ENCODE data around the gene INPP4B. TPM values are rescaled to one million over a fixed set of nuclear protein-coding genes. Genes with fewer than 3 reads are reported as not detected.

Gene INPP4B
- total RNA-seq, 1 experiment from 2014 or later: 14.3 TPM

DNA sequence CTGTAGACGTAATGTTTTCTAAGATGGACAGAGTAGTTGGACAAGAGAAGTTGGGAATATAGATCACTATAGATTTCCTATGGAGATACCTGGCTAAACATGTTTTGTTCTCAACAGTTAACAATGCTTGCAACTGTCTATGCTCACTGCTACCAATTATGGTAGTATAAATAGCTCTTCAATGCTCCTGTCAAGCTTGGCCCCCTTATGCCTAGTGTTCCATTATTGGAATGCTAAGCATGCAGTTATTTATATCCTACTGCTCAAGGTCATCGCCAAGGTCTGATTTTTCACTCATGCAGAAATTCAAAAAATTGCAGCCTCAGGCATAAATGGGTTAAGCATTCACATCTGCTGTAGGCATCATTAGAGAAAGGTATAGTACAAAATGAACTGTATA is 690.8 kb downstream of the INPP4B start:
- Histone ChIP-seq H3K9ac (ENCODE audit: low read length) (no peak overlapping the region), H3K27ac (ENCODE audit: low read depth, low read length) (no peak overlapping the region), H2AFZ (ENCODE audit: low read depth, low read length, poor library complexity, severe bottlenecking) (no peak overlapping the region), H3K4me2 (ENCODE audit: low read length) (no peak overlapping the region), H3K9me3 (ENCODE audit: control insufficient read depth in 1 of 2, insufficient read depth in 1 of 2, low read depth in 1 of 2, low read length in 2 of 2) (no peaks in the 10 kb centered on the region), H3K4me3 (replicated peaks in 1 of 2; ENCODE audit: low read depth in 1 of 2, low read length in 2 of 2) (no peak overlapping the region), H3K9me2 (ENCODE audit: insufficient read depth) (no peaks in the 10 kb centered on the region), H3K36me3 (ENCODE audit: control insufficient read depth in 1 of 2, insufficient read depth in 2 of 2, low read length in 2 of 2) (no peaks in the 10 kb centered on the region), H3K79me2 (ENCODE audit: insufficient read depth, low read length) (no peaks in the 10 kb centered on the region), H3K4me1 (ENCODE audit: control insufficient read depth in 1 of 2, insufficient read depth in 2 of 2, low read length in 2 of 2) (no peaks in the 10 kb centered on the region), H3K27me3 (ENCODE audit: insufficient read depth, low read length) (no peaks in the 10 kb centered on the region), H4K20me1 (ENCODE audit: insufficient read depth) (no peaks in the 10 kb centered on the region)
- ChIA-PET POLR2A (no interaction called here), CTCF (no interaction called here), RAD21 (ENCODE audit: low non-redundant PET in 1 of 2, low total read pairs in 2 of 2, uncharacterized antibody in 2 of 2, unreplicated experiment in 2 of 2) (no interaction called here)
- TF ChIP-seq ELF1 (IDR thresholded peaks at IDR 0.05; ENCODE audit: borderline replicate concordance, low read depth) (no peak), EZH2 (IDR thresholded peaks at IDR 0.05) (no peak), CEBPB (IDR thresholded peaks at IDR 0.05; ENCODE audit: low read depth) (no peak), TCF7L2 (IDR thresholded peaks at IDR 0.05; ENCODE audit: borderline replicate concordance, extremely low read depth, insufficient read depth, insufficient read length) (no peak), SIN3A (IDR thresholded peaks at IDR 0.05; ENCODE audit: low read depth) (no peak), JUND (IDR thresholded peaks at IDR 0.05) (no peak), SP1 (IDR thresholded peaks at IDR 0.05; ENCODE audit: low read depth) (no peak), RAD21 (IDR thresholded peaks at IDR 0.05; ENCODE audit: low read depth) (no peak), SRF (IDR thresholded peaks at IDR 0.05; ENCODE audit: low read depth) (no peak), EGR1 (IDR thresholded peaks at IDR 0.05; ENCODE audit: low read depth) (no peak), POLR2AphosphoS5 (IDR thresholded peaks at IDR 0.05; ENCODE audit: low read depth, low read length) (no peak), YY1 (IDR thresholded peaks at IDR 0.05; ENCODE audit: extremely low read depth, insufficient replicate concordance, low read depth, low read length) (no peak)
- TF ChIP-seq, protein P1, sequence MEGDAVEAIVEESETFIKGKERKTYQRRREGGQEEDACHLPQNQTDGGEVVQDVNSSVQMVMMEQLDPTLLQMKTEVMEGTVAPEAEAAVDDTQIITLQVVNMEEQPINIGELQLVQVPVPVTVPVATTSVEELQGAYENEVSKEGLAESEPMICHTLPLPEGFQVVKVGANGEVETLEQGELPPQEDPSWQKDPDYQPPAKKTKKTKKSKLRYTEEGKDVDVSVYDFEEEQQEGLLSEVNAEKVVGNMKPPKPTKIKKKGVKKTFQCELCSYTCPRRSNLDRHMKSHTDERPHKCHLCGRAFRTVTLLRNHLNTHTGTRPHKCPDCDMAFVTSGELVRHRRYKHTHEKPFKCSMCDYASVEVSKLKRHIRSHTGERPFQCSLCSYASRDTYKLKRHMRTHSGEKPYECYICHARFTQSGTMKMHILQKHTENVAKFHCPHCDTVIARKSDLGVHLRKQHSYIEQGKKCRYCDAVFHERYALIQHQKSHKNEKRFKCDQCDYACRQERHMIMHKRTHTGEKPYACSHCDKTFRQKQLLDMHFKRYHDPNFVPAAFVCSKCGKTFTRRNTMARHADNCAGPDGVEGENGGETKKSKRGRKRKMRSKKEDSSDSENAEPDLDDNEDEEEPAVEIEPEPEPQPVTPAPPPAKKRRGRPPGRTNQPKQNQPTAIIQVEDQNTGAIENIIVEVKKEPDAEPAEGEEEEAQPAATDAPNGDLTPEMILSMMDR (IDR thresholded peaks at IDR 0.05 in 2 of 3, conservative IDR thresholded peaks at IDR 0.05 in 1 of 3; ENCODE audit: borderline replicate concordance in 1 of 3, insufficient read depth in 1 of 3, low read depth in 2 of 3, low read length in 2 of 3): no peak
- BruUV-seq (replicated peaks): no TSS peak
- ATAC-seq: no peak
- no peak for DNase-seq (ENCODE audit: low read depth, low spot score)
- intact Hi-C loops (cut with micrococcal nuclease): no loop called here
